T-helper 1 cell treated with Interleukin-12 subunit alpha and Interleukin-12 subunit beta and Interleukin-4 antibody, amounts not matched to agents 30 μg/mL and 1 μg/mL, for 36 hours (primary cell): ENCODE results near the gene CACNA1C.

Experiments used
- H3K27ac Mint-ChIP-seq: one replicate; pipeline ENCODE4 v1.8.0; 2021; ENCODE audit warnings: mild to moderate bottlenecking, mixed read lengths
- H3K27me3 Mint-ChIP-seq: one replicate; pipeline ENCODE4 v1.8.0; 2021; ENCODE audit warnings: low read depth, mixed read lengths
- H3K36me3 Mint-ChIP-seq: one replicate; pipeline ENCODE4 v1.8.0; 2021; ENCODE audit warnings: low read depth, mixed read lengths
- H3K4me1 Mint-ChIP-seq: one replicate; pipeline ENCODE4 v1.8.0; 2021; ENCODE audit warnings: low read depth, mixed read lengths
- H3K4me3 Mint-ChIP-seq: one replicate; pipeline ENCODE4 v1.8.0; 2021; ENCODE audit warnings: mild to moderate bottlenecking, moderate library complexity, mixed read lengths
- H3K9me3 Mint-ChIP-seq: one replicate; pipeline ENCODE4 v1.8.0; 2021; ENCODE audit warnings: mixed read lengths

The CACNA1C gene

GRCh38 chr12:2395354-2395977 lies 342.7 kb downstream of the CACNA1C start:
- Mint-ChIP-seq H3K9me3 (no peaks in the 10 kb centered on the region), H3K27ac (no peak overlapping the region), H3K36me3 (no peaks in the 10 kb centered on the region), H3K4me3 (no peak overlapping the region), H3K4me1 (no peaks in the 10 kb centered on the region), H3K27me3 (peaks cover 16% of the 10 kb centered on the region)

- H3K36me3 Mint-ChIP-seq: no peaks in the 10 kb centered on the region
- no peak overlapping the region for H3K4me3 Mint-ChIP-seq
- H3K9me3 Mint-ChIP-seq: no peaks in the 10 kb centered on the region
- H3K27ac Mint-ChIP-seq: no peak overlapping the region
- H3K27me3 Mint-ChIP-seq: peaks cover 6% of the 10 kb centered on the region
- H3K4me1 Mint-ChIP-seq: no peaks in the 10 kb centered on the region
Observed at GRCh38 chr12:2396448-2396871, 343.7 kb downstream of the CACNA1C start.

- no peaks in the 10 kb centered on the region for H3K36me3 Mint-ChIP-seq
- H3K4me1 Mint-ChIP-seq: no peaks in the 10 kb centered on the region
- H3K27me3 Mint-ChIP-seq: peaks cover 6% of the 10 kb centered on the region
- H3K27ac Mint-ChIP-seq: no peak overlapping the region
- H3K9me3 Mint-ChIP-seq: no peaks in the 10 kb centered on the region
- H3K4me3 Mint-ChIP-seq: no peak overlapping the region
Observed at GRCh38 chr12:2397356-2398045, 344.7 kb downstream of the CACNA1C start.

- no peaks in the 10 kb centered on the region for H3K4me1 Mint-ChIP-seq
- H3K27me3 Mint-ChIP-seq: peaks cover 12% of the 10 kb centered on the region
- no peak overlapping the region for H3K4me3 Mint-ChIP-seq
- H3K27ac Mint-ChIP-seq: no peak overlapping the region
- H3K9me3 Mint-ChIP-seq: no peaks in the 10 kb centered on the region
- no peaks in the 10 kb centered on the region for H3K36me3 Mint-ChIP-seq
Observed at GRCh38 chr12:2401040-2401439, 348.3 kb downstream of the CACNA1C start.

GRCh38 chr12:2402073-2402579 lies 349.3 kb downstream of the CACNA1C start:
- Mint-ChIP-seq H3K36me3 (no peaks in the 10 kb centered on the region), H3K4me1 (no peaks in the 10 kb centered on the region), H3K27me3 (peaks cover 18% of the 10 kb centered on the region), H3K27ac (no peak overlapping the region), H3K9me3 (no peaks in the 10 kb centered on the region), H3K4me3 (no peak overlapping the region)

GRCh38 chr12:2403221-2403976 lies 350.6 kb downstream of the CACNA1C start:
- H3K27me3 Mint-ChIP-seq: peaks cover 18% of the 10 kb centered on the region
- no peaks in the 10 kb centered on the region for H3K4me1 Mint-ChIP-seq
- H3K27ac Mint-ChIP-seq: no peak overlapping the region
- no peak overlapping the region for H3K4me3 Mint-ChIP-seq
- H3K36me3 Mint-ChIP-seq: no peaks in the 10 kb centered on the region
- no peaks in the 10 kb centered on the region for H3K9me3 Mint-ChIP-seq

- H3K36me3 Mint-ChIP-seq: no peaks in the 10 kb centered on the region
- no peaks in the 10 kb centered on the region for H3K9me3 Mint-ChIP-seq
- H3K27me3 Mint-ChIP-seq: peaks cover 15% of the 10 kb centered on the region
- H3K4me3 Mint-ChIP-seq: no peak overlapping the region
- H3K4me1 Mint-ChIP-seq: no peaks in the 10 kb centered on the region
- no peak overlapping the region for H3K27ac Mint-ChIP-seq
Observed at GRCh38 chr12:2405039-2405438, 352.3 kb downstream of the CACNA1C start.

- H3K4me1 Mint-ChIP-seq: no peaks in the 10 kb centered on the region
- peaks cover 15% of the 10 kb centered on the region for H3K27me3 Mint-ChIP-seq
- H3K9me3 Mint-ChIP-seq: no peaks in the 10 kb centered on the region
- no peak overlapping the region for H3K4me3 Mint-ChIP-seq
- no peak overlapping the region for H3K27ac Mint-ChIP-seq
- no peaks in the 10 kb centered on the region for H3K36me3 Mint-ChIP-seq
Observed at GRCh38 chr12:2406903-2407302, 354.1 kb downstream of the CACNA1C start.

- Mint-ChIP-seq H3K36me3 (no peaks in the 10 kb centered on the region), H3K27ac (no peak overlapping the region), H3K4me1 (no peaks in the 10 kb centered on the region), H3K4me3 (no peak overlapping the region), H3K9me3 (no peaks in the 10 kb centered on the region), H3K27me3 (peaks cover 9% of the 10 kb centered on the region)
Observed at GRCh38 chr12:2408262-2408661, 355.5 kb downstream of the CACNA1C start.

- Mint-ChIP-seq H3K27ac (no peak overlapping the region), H3K9me3 (no peaks in the 10 kb centered on the region), H3K4me3 (no peak overlapping the region), H3K36me3 (no peaks in the 10 kb centered on the region), H3K4me1 (no peaks in the 10 kb centered on the region), H3K27me3 (peaks cover 9% of the 10 kb centered on the region)
Observed at GRCh38 chr12:2409656-2410265, 357.0 kb downstream of the CACNA1C start.

- no peak overlapping the region for H3K4me3 Mint-ChIP-seq
- no peak overlapping the region for H3K27ac Mint-ChIP-seq
- H3K9me3 Mint-ChIP-seq: no peaks in the 10 kb centered on the region
- H3K36me3 Mint-ChIP-seq: no peaks in the 10 kb centered on the region
- H3K4me1 Mint-ChIP-seq: no peaks in the 10 kb centered on the region
- peaks cover 9% of the 10 kb centered on the region for H3K27me3 Mint-ChIP-seq
Observed at GRCh38 chr12:2410496-2410895, 357.7 kb downstream of the CACNA1C start.

GRCh38 chr12:2411011-2411410 lies 358.2 kb downstream of the CACNA1C start:
- Mint-ChIP-seq H3K27me3 (peaks cover 9% of the 10 kb centered on the region), H3K9me3 (no peaks in the 10 kb centered on the region), H3K36me3 (no peaks in the 10 kb centered on the region), H3K4me3 (no peak overlapping the region), H3K27ac (no peak overlapping the region), H3K4me1 (no peaks in the 10 kb centered on the region)

- no peaks in the 10 kb centered on the region for H3K9me3 Mint-ChIP-seq
- no peaks in the 10 kb centered on the region for H3K4me1 Mint-ChIP-seq
- H3K4me3 Mint-ChIP-seq: no peak overlapping the region
- H3K27me3 Mint-ChIP-seq: peaks cover 3% of the 10 kb centered on the region
- no peak overlapping the region for H3K27ac Mint-ChIP-seq
- no peaks in the 10 kb centered on the region for H3K36me3 Mint-ChIP-seq
Observed at GRCh38 chr12:2411616-2412304, 359.0 kb downstream of the CACNA1C start.

- H3K4me1 Mint-ChIP-seq: no peaks in the 10 kb centered on the region
- H3K27me3 Mint-ChIP-seq: peaks cover 3% of the 10 kb centered on the region
- no peaks in the 10 kb centered on the region for H3K9me3 Mint-ChIP-seq
- no peak overlapping the region for H3K4me3 Mint-ChIP-seq
- no peak overlapping the region for H3K27ac Mint-ChIP-seq
- no peaks in the 10 kb centered on the region for H3K36me3 Mint-ChIP-seq
Observed at GRCh38 chr12:2412305-2412643, 359.5 kb downstream of the CACNA1C start.
